K562 (cell line): ENCODE results near the gene PPP1R9A. TPM values are rescaled to one million over a fixed set of nuclear protein-coding genes. Genes with fewer than 3 reads are reported as not detected.

ENCODE experiments used
- ATAC-seq: fragments of 200-7000 bp; cut with Tn5 transposase; 3 replicates; pipeline ENCODE4 v1.9.1; 2020; ENCODE audit warnings: moderate library complexity
- BruUV-seq: library from RNA; stranded (reverse); fragments of 400-500 nt; replicated peaks from 2 replicates; lab custom pipeline; 2021; lab: Mats Ljungman, UMichigan
- CTCF ChIA-PET: fragments of 300-600 bp; formaldehyde crosslinking; extraction: SDS; loops from one replicate; lab custom pipeline; 2021; ENCODE audit warnings: low intra/inter-chr PET ratio; lab: Yijun Ruan, JAX
- POLR2A ChIA-PET: fragments of 300-600, 350-650 bp; sonication (Branson Sonifier 250); formaldehyde crosslinking; extraction: SDS; loops from one replicate; lab custom pipeline; 2021; ENCODE audit warnings: antibody characterized with exemption, inconsistent platforms; lab: Yijun Ruan, JAX
- DNase-seq, 4 experiments: peaks; one replicate each; pipeline versions ENCODE4 v3.0.0 to v3.0.0-alpha.2; 2011 to 2018; ENCODE audit warnings: low spot score in 3 of 4, mixed read lengths in 3 of 4; ENCODE audit errors: extremely low read depth in 1 of 4
- FAIRE-seq: peaks from 2 replicates; lab custom pipeline; 2011; peaks lifted over from hg19 to GRCh38; lab: Jason Lieb, UNC
- H2AFZ ChIP-seq: 2 replicates; pipeline ENCODE4 v1.6.0; 2011; ENCODE audit warnings: low read depth, low read length, control low read depth, inconsistent platforms
- H3K27ac ChIP-seq: fragments of 200-600 bp; 3 replicates; pipeline ENCODE4 v1.8.0; 2011; ENCODE audit warnings: low read depth, mild to moderate bottlenecking, control low read depth, inconsistent platforms, low read length, moderate library complexity, mixed read lengths; ENCODE audit errors: extremely low read depth
- H3K27me3 ChIP-seq, 2 experiments: fragments of 300-600 bp in 1 of 2; 2 replicates in 1 of 2; 3 replicates in 1 of 2; pipeline versions ENCODE4 v1.6.0 to v1.8.0; 2011; ENCODE audit warnings: inconsistent platforms in 2 of 2, low read length in 2 of 2, mild to moderate bottlenecking in 1 of 2, mixed read lengths in 1 of 2, moderate library complexity in 1 of 2; ENCODE audit not compliant: control insufficient read depth in 2 of 2, insufficient read depth in 2 of 2
- H3K36me3 ChIP-seq: fragments of 300-600 bp; 3 replicates; pipeline ENCODE4 v1.8.0; 2011; ENCODE audit warnings: mild to moderate bottlenecking, low read length, inconsistent platforms; ENCODE audit not compliant: control insufficient read depth, insufficient read depth
- H3K4me1 ChIP-seq, 2 experiments: fragments of 200-600 bp in 1 of 2; replicated peaks in 1 of 2; 2 replicates in 1 of 2; 3 replicates in 1 of 2; pipeline versions ENCODE4 v1.5.1 to v1.8.0; 2011; ENCODE audit warnings: inconsistent platforms in 2 of 2, low read length in 2 of 2, mild to moderate bottlenecking in 1 of 2, mixed read lengths in 1 of 2, moderate library complexity in 1 of 2; ENCODE audit not compliant: control insufficient read depth in 2 of 2, insufficient read depth in 2 of 2
- H3K4me2 ChIP-seq: 2 replicates; pipeline ENCODE4 v1.6.1; 2011; ENCODE audit warnings: low read length, control low read depth, inconsistent platforms, mixed read lengths; ENCODE audit not compliant: insufficient read depth
- H3K4me3 ChIP-seq: fragments of 200-600 bp; sonication (generic), shearing (Covaris generic); 2 replicates; pipeline ENCODE4 v1.5.1; 2016; ENCODE audit warnings: control low read depth, inconsistent platforms
- H3K79me2 ChIP-seq: fragments of 200-600 bp; 3 replicates; pipeline ENCODE4 v1.8.0; 2011; ENCODE audit warnings: low read length, inconsistent platforms; ENCODE audit not compliant: control insufficient read depth, insufficient read depth
- H3K9ac ChIP-seq, 2 experiments: 2 replicates each; pipeline versions ENCODE4 v1.6.0 to v1.6.1; 2011; ENCODE audit warnings: low read depth in 2 of 2, low read length in 2 of 2, control low read depth in 1 of 2, inconsistent platforms in 1 of 2, mild to moderate bottlenecking in 1 of 2, mixed read lengths in 1 of 2; ENCODE audit not compliant: insufficient read depth in 1 of 2
- H3K9me1 ChIP-seq: one replicate; pipeline ENCODE4 v1.6.0; 2011; ENCODE audit warnings: inconsistent platforms, mild to moderate bottlenecking, low read length, moderate library complexity; ENCODE audit not compliant: control insufficient read depth, insufficient read depth
- H3K9me3 ChIP-seq: replicated peaks from 2 replicates; pipeline ENCODE4 v1.5.1; 2011; ENCODE audit warnings: low read depth, low read length, inconsistent platforms; ENCODE audit not compliant: control insufficient read depth, insufficient read depth
- H4K20me1 ChIP-seq: replicated peaks from 2 replicates; pipeline ENCODE4 v1.6.1; 2011; ENCODE audit warnings: low read length, inconsistent platforms, mixed read lengths; ENCODE audit not compliant: control insufficient read depth, insufficient read depth
- CREM ChIP-seq: IDR thresholded peaks from 2 replicates; pipeline ENCODE4 v1.6.1; 2014; ENCODE audit warnings: antibody characterized with exemption, low read depth
- CSDE1 ChIP-seq, 2 experiments: fragments of 450-650 bp; IDR thresholded peaks; 2 replicates each; pipeline ENCODE4 v1.6.1; 2016; ENCODE audit warnings: mild to moderate bottlenecking in 1 of 2
- E2F3 ChIP-seq: fragments of 250-450 bp; sonication (Bioruptor Pico); IDR thresholded peaks from 2 replicates; pipeline ENCODE4 v1.4.0; 2020; ENCODE audit warnings: mild to moderate bottlenecking
- FOXK1 ChIP-seq: sonication (generic); formaldehyde crosslinking; IDR thresholded peaks from 2 replicates; pipeline ENCODE4 v1.8.0; 2022; ENCODE audit warnings: missing genetic modification reagents, mild to moderate bottlenecking, borderline replicate concordance
- MAFF ChIP-seq: IDR thresholded peaks from 2 replicates; pipeline ENCODE4 v1.6.1; 2012; ENCODE audit warnings: low read length, improper control_type of control experiment
- MECOM ChIP-seq: fragments of 250-450 bp; sonication (Bioruptor Pico); IDR thresholded peaks from 2 replicates; pipeline ENCODE4 v1.8.0; 2022; ENCODE audit warnings: inconsistent platforms
- NFE2 ChIP-seq: IDR thresholded peaks from 2 replicates; pipeline ENCODE4 v1.6.1; 2014; ENCODE audit warnings: antibody characterized with exemption, low read depth
- NFE2L1 ChIP-seq: fragments of 450-650 bp; IDR thresholded peaks from 2 replicates; pipeline ENCODE4 v1.6.1; 2016; ENCODE audit warnings: missing genetic modification characterization, low read depth, mild to moderate bottlenecking, missing compliant biosample characterization, moderate library complexity, borderline replicate concordance
- NFIC ChIP-seq: fragments of 450-650 bp; IDR thresholded peaks from 2 replicates; pipeline ENCODE4 v1.6.1; 2017; ENCODE audit warnings: mild to moderate bottlenecking, inconsistent platforms
- POLR3A ChIP-seq: IDR thresholded peaks from 2 replicates; pipeline ENCODE4 v1.6.1; 2011; ENCODE audit warnings: borderline replicate concordance, mild to moderate bottlenecking, moderate library complexity; ENCODE audit not compliant: insufficient read length, insufficient read depth; ENCODE audit errors: extremely low read depth
- SAFB ChIP-seq: fragments of 200-400 bp; formaldehyde crosslinking; IDR thresholded peaks from 2 replicates; pipeline ENCODE4 v1.6.1; 2017; ENCODE audit warnings: low read depth, low read length, borderline replicate concordance
- SOX6 ChIP-seq: fragments of 450-650 bp; IDR thresholded peaks from 2 replicates; pipeline ENCODE4 v1.6.1; 2014; ENCODE audit warnings: mild to moderate bottlenecking
- TBL1XR1 ChIP-seq, 2 experiments: IDR thresholded peaks; 2 replicates each; pipeline ENCODE4 v1.6.1; 2012; ENCODE audit warnings: improper control_type of control experiment in 2 of 2, low read length in 2 of 2, mild to moderate bottlenecking in 1 of 2
- TCF7L2 ChIP-seq: fragments of 150-350 bp; IDR thresholded peaks from 2 replicates; pipeline ENCODE4 v1.6.1; 2016; ENCODE audit warnings: low read depth, mild to moderate bottlenecking, low read length, moderate library complexity
- ZFX ChIP-seq: sonication (generic); formaldehyde crosslinking; IDR thresholded peaks from 2 replicates; pipeline ENCODE4 v1.8.0; 2022; ENCODE audit warnings: mild to moderate bottlenecking, missing genetic modification reagents, moderate library complexity
- ZKSCAN3 ChIP-seq: fragments of 250-450 bp; sonication (Bioruptor Pico); IDR thresholded peaks from 2 replicates; pipeline ENCODE4 v1.4.0; 2020
- ZNF644 ChIP-seq: fragments of 200-800 bp; sonication (Bioruptor generic); IDR thresholded peaks from 2 replicates; pipeline ENCODE4 v1.6.1; 2016; ENCODE audit warnings: low read depth, missing genetic modification characterization, missing compliant biosample characterization
- WGBS: fragments of 100-300 bp; shearing (Covaris generic); methylation state at CpG from one replicate; pipeline ENCODE4 v1.1.6; 2016; ENCODE audit warnings: low coverage, mixed read lengths; ENCODE audit not compliant: insufficient coverage; ENCODE audit errors: missing lambda C conversion rate; 5-methylcytosine and 5-hydroxymethylcytosine counted together
- in situ Hi-C: fragments of 300-500 bp; cut with MboI; formaldehyde crosslinking; loops from 4 replicates; pipeline ENCODE4 v1.15.0; 2018; ENCODE audit warnings: inconsistent platforms, mixed read lengths
- intact Hi-C: fragments of 100-400 bp; cut with micrococcal nuclease; formaldehyde crosslinking; loops from 2 replicates; pipeline ENCODE4 v1.14.2; 2022
- polyA plus RNA-seq, 8 experiments: library from polyadenylated mRNA; depleted of rRNA in 4 of 8; stranded (reverse) in 5 of 8; unstranded in 3 of 8; fragments of >200 nt; fragmentation: Nextera tagmentation in 2 of 8; fragmentation: Illumina TruSeq in 1 of 8; extraction: Ambion mirVana in 2 of 8; extraction: Trizol in 1 of 8; gene quantifications; 2 replicates each; pipeline versions ENCODE4 v1.2.1 to v1.2.3, GENCODE V29; 2011 to 2014; ENCODE audit warnings: inconsistent platforms in 1 of 8, missing spikeins in 1 of 8
- total RNA-seq, 7 experiments: library from RNA; depleted of rRNA in 6 of 7; stranded (reverse); fragments of >200 nt in 6 of 7; fragmentation: Illumina TruSeq in 2 of 7; extraction: Trizol in 2 of 7; gene quantifications; 2 replicates each; pipeline versions ENCODE4 v1.2.1 to v1.2.3, GENCODE V29; 2011 to 2021; ENCODE audit warnings: low replicate concordance in 1 of 7
- TF ChIP-seq, protein P1 (sequence below), 3 experiments: fragments of 200-800 bp in 1 of 3; sonication (Bioruptor generic) in 1 of 3; sonication (generic) in 1 of 3; formaldehyde crosslinking in 1 of 3; IDR thresholded peaks; 2 replicates each; pipeline versions ENCODE4 v1.6.1 to v1.8.0; 2016 to 2022; ENCODE audit warnings: mild to moderate bottlenecking in 2 of 3, missing compliant biosample characterization in 2 of 3, missing genetic modification characterization in 2 of 3, missing genetic modification reagents in 1 of 3
- TF ChIP-seq, protein P2 (sequence below), 2 experiments: fragments of 150-350 bp in 1 of 2; IDR thresholded peaks; 2 replicates each; pipeline ENCODE4 v1.6.1; 2012 to 2016; ENCODE audit warnings: low read depth in 2 of 2, low read length in 2 of 2, mild to moderate bottlenecking in 1 of 2, moderate library complexity in 1 of 2

PPP1R9A gene
- total and polyA plus RNA-seq, 9 of the 15 experiments (the other 6 are each of a cell fraction or from before 2014, with no cell fraction given) = 0.24 TPM; not detected in 8

DNA sequence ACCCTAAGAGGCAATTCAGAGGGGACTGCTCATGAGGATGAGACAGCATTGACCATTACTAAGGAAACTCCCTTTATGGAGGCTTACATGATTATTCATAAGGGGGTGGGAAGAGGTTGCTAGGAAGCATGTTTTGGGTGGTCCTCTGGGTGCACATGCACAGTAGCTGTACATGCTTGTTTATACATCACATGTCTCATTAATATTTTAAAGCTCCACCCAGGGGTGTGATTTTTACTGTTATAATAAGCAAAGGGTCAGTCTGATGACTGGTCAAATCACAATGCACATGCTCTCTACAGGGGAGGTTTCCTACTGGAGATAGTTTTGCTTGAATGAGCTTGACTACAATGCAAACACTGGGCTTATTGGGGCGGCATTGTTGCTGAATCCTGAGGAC is 23.8 kb upstream of the PPP1R9A start (continued):
- no peak for TF ChIP-seq SOX6
- no peak for TF ChIP-seq E2F3
- no peak for TF ChIP-seq ZNF644 (tag)
- TF ChIP-seq ZKSCAN3 (CRISPR knock-in tag) = no peak
- no peak for TF ChIP-seq POLR3A
- no peak for TF ChIP-seq MECOM
- no peak for TF ChIP-seq FOXK1 (CRISPR knock-in tag)
- TF ChIP-seq, all 486 proteins: peak for 0

DNA sequence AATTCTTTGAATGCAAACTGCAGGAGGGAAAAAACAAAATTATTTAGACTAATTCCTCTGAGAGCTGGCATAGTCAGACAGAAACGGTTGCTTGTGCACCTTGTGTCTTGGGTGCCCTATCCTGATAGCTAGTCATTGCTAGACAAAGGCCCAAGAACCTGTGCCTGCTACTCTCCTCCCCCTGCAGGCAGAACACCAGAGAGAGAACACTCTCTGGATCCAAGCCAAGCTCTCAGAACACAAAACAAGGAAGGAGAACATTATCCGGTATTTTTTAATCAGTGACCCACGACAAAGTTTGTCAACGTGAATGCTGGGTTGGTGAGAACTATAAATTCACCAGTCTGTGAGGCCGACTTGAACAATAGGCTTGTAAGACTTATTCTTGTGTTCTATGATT is 18.8 kb upstream of the PPP1R9A start:
- no peaks in the 10 kb centered on the region; a peak in 1 of 5 replicates for H3K27me3 ChIP-seq
- no peak overlapping the region for H3K4me3 ChIP-seq
- no TSS peak for BruUV-seq
- no peak overlapping the region for H2AFZ ChIP-seq
- H3K79me2 ChIP-seq = no peaks in the 10 kb centered on the region
- H3K4me1 ChIP-seq = no peaks in the 10 kb centered on the region
- H3K36me3 ChIP-seq = no peaks in the 10 kb centered on the region
- no peaks in the 10 kb centered on the region for H4K20me1 ChIP-seq
- H3K9ac ChIP-seq = no peak overlapping the region
- ChIA-PET POLR2A (no interaction called here), CTCF (no interaction called here)
- no peak for FAIRE-seq
- no peak for DNase-seq
- ATAC-seq = no peak
- H3K27ac ChIP-seq = no peak overlapping the region
- 2% methylated on average over 5 of the region's 5 CpGs for WGBS
- intact Hi-C loops (no loop called here), in situ Hi-C loops (no loop called here)
- H3K4me2 ChIP-seq = no peak overlapping the region
- H3K9me1 ChIP-seq = no peaks in the 10 kb centered on the region
- H3K9me3 ChIP-seq = no peaks in the 10 kb centered on the region
- no peak for TF ChIP-seq NFE2L1 (tag)
- TF ChIP-seq CSDE1 (IDR thresholded peaks at IDR 0.05) = no peak
- TF ChIP-seq, protein P1, sequence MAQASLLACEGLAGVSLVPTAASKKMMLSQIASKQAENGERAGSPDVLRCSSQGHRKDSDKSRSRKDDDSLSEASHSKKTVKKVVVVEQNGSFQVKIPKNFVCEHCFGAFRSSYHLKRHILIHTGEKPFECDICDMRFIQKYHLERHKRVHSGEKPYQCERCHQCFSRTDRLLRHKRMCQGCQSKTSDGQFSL (CRISPR knock-in tag; IDR thresholded peaks at IDR 0.05) = no peak
- TF ChIP-seq, protein P1 (tag; IDR thresholded peaks at IDR 0.05) = no peak
- TF ChIP-seq TBL1XR1 (IDR thresholded peaks at IDR 0.05; ENCODE audit: low read length in 2 of 2) = no peak
- TF ChIP-seq CREM = no peak
- no peak for TF ChIP-seq MAFF
- TF ChIP-seq MECOM = no peak
- no peak for TF ChIP-seq TCF7L2
- no peak for TF ChIP-seq SAFB
- TF ChIP-seq, protein P2, sequence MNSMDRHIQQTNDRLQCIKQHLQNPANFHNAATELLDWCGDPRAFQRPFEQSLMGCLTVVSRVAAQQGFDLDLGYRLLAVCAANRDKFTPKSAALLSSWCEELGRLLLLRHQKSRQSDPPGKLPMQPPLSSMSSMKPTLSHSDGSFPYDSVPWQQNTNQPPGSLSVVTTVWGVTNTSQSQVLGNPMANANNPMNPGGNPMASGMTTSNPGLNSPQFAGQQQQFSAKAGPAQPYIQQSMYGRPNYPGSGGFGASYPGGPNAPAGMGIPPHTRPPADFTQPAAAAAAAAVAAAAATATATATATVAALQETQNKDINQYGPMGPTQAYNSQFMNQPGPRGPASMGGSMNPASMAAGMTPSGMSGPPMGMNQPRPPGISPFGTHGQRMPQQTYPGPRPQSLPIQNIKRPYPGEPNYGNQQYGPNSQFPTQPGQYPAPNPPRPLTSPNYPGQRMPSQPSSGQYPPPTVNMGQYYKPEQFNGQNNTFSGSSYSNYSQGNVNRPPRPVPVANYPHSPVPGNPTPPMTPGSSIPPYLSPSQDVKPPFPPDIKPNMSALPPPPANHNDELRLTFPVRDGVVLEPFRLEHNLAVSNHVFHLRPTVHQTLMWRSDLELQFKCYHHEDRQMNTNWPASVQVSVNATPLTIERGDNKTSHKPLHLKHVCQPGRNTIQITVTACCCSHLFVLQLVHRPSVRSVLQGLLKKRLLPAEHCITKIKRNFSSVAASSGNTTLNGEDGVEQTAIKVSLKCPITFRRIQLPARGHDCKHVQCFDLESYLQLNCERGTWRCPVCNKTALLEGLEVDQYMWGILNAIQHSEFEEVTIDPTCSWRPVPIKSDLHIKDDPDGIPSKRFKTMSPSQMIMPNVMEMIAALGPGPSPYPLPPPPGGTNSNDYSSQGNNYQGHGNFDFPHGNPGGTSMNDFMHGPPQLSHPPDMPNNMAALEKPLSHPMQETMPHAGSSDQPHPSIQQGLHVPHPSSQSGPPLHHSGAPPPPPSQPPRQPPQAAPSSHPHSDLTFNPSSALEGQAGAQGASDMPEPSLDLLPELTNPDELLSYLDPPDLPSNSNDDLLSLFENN (IDR thresholded peaks at IDR 0.05; ENCODE audit: low read depth in 2 of 2, low read length in 2 of 2) = no peak
- no peak for TF ChIP-seq NFIC
- TF ChIP-seq ZFX (CRISPR knock-in tag) = no peak
- TF ChIP-seq NFE2 = no peak
